T-helper 1 cell treated with Interleukin-12 subunit alpha and Interleukin-12 subunit beta and Interleukin-4 antibody, amounts not matched to agents 30 ng/mL and 1 ng/mL, for 36 hours (primary cell): Measurements from ENCODE around the gene CIZ1. TPM values are rescaled to one million over a fixed set of nuclear protein-coding genes. Genes with fewer than 3 reads are reported as not detected.
"Not testable (repeated sequence)": the region's sequence is repeated elsewhere in the genome, so short reads cannot be mapped to it uniquely, and the experiment has no call there.

Experiments used
- intact Hi-C: fragments of 100-400 bp; cut with micrococcal nuclease; formaldehyde crosslinking; loops from one replicate; pipeline ENCODE4 v1.15.1; 2024
- total RNA-seq: library from RNA; stranded (reverse); gene quantifications from 2 replicates; pipeline ENCODE4 v1.2.3, GENCODE V29; 2022

The CIZ1 gene
- total RNA-seq: 142 and 148 TPM in 2 replicates

GRCh38 chr9:128191406-128192046, at the start of gene CIZ1:
Gene CIZ1, minus strand, starts transcription at chr9:128191572. Its CDS starts 715 bp downstream, at chr9:128190857.
- intact Hi-C loops: loop anchor here (1.0 to 5.0 kb wide), 7 partner anchors 12 to 361 kb away; partner anchors contain the start of genes BBLN, COQ4, DNM1 and SLC27A4

- intact Hi-C loops: no loop called here
These were observed 42.5 kb upstream of the CIZ1 start for GRCh38 chr9:128233817-128234406.

GRCh38 chr9:128232528-128233428, 41.4 kb upstream of the CIZ1 start:
- intact Hi-C loops: no loop called here

GRCh38 chr9:128231638-128232527, 40.5 kb upstream of the CIZ1 start:
- intact Hi-C loops: no loop called here

GRCh38 chr9:128230897-128231296, 39.5 kb upstream of the CIZ1 start:
- intact Hi-C loops: not testable (repeated sequence)

- intact Hi-C loops: no loop called here
These were observed 35.0 kb upstream of the CIZ1 start for GRCh38 chr9:128226412-128226801.

- intact Hi-C loops: no loop called here
These were observed 34.5 kb upstream of the CIZ1 start for GRCh38 chr9:128225770-128226411.

- intact Hi-C loops: no loop called here
These were observed 33.5 kb upstream of the CIZ1 start for GRCh38 chr9:128224877-128225276.

GRCh38 chr9:128222880-128223670, 31.7 kb upstream of the CIZ1 start:
- intact Hi-C loops: no loop called here

GRCh38 chr9:128222026-128222425, 30.7 kb upstream of the CIZ1 start:
- intact Hi-C loops: no loop called here

- intact Hi-C loops: loop anchor here (2.0 kb wide), 3 partner anchors 29 to 651 kb away; partner anchors contain the start of genes CIZ1 and NAIF1
These were observed 28.5 kb upstream of the CIZ1 start for GRCh38 chr9:128219831-128220230.

GRCh38 chr9:128218518-128219389, 27.4 kb upstream of the CIZ1 start:
- intact Hi-C loops: loop anchor here (1.0 to 2.0 kb wide), 13 partner anchors 15 to 818 kb away; partner anchors contain the start of genes BBLN, CIZ1, COQ4 and DNM1

- intact Hi-C loops: loop anchor here (1.0 to 2.0 kb wide), 13 partner anchors 15 to 818 kb away; partner anchors contain the start of genes BBLN, CIZ1, COQ4 and DNM1
These were observed 26.8 kb upstream of the CIZ1 start for GRCh38 chr9:128218172-128218517.

- intact Hi-C loops: no loop called here
These were observed 25.6 kb upstream of the CIZ1 start for GRCh38 chr9:128216781-128217553.

- intact Hi-C loops: no loop called here
These were observed 24.4 kb upstream of the CIZ1 start for GRCh38 chr9:128215491-128216409.
